ENCODE measurements around the gene UQCRC1.
"Not testable (repeated sequence)": the region's sequence is repeated elsewhere in the genome, so short reads cannot be mapped to it uniquely, and the experiment has no call there.

UQCRC1 gene

DNA sequence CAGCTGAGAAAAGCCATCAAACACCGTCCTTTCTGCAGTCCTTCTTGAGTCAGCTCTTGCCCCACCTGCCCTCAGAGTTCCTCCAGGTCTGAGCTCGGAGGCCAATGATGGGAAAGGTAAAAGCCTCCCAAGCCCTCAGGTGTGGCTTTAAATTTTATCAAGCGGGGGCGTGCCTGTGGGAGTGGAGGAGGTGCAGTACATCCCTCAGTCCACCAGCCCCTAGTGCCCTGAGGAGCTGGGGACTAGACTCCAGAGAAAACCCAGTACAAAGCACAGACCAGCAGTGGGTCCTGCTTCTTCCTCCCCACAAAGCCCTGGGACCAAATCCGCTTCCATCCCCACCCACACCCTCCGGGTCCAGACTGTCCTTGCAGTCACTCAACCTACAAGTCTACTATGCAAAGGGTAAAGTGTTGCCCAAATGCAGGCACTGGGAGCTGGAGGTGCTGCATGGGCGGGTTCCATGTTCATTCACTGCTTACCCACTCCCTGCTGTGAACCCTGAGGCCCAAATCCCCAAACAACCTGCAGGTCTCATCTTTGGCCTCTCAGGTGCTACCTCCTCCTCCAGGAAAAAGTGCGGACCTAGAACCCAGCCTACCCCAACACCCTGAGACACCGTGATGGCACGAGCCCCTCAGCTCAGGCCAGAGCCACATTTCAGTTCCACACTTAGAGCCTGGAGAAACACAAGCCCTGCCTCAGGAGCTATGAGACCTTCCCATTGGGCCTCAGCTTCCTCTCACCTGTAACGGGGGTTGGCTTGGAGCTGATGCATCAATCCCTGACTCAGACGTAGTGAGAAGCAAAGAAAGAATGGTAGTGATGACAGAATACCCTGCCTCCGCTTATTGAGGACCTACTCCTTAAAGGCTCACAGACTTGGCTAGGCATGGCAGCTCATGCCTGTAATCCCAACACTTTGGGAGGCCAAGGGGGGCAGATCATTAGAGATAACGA lies 55.3 kb downstream of the UQCRC1 start:
- no peak for DNase-seq

DNA sequence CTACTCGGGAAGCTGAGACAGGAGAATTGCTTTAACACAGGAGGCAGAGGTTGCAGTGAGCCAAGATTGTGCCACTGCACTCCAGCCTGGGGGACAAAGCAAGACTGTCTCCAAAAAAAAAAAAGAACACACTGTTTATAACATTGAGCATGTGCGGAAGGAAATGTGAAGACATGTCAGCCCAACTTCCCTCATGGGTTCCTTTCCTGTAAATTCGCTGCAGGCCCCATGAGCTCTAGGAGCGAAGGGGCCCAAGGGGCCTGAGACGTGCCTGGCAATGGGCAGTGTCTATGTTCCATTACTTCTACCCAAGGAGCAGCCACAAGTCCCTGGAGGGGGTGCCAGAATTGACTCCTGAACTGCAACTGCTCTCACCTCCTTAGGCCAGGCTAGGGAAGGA lies 56.1 kb downstream of the UQCRC1 start:
- DNase-seq = no peak

DNA sequence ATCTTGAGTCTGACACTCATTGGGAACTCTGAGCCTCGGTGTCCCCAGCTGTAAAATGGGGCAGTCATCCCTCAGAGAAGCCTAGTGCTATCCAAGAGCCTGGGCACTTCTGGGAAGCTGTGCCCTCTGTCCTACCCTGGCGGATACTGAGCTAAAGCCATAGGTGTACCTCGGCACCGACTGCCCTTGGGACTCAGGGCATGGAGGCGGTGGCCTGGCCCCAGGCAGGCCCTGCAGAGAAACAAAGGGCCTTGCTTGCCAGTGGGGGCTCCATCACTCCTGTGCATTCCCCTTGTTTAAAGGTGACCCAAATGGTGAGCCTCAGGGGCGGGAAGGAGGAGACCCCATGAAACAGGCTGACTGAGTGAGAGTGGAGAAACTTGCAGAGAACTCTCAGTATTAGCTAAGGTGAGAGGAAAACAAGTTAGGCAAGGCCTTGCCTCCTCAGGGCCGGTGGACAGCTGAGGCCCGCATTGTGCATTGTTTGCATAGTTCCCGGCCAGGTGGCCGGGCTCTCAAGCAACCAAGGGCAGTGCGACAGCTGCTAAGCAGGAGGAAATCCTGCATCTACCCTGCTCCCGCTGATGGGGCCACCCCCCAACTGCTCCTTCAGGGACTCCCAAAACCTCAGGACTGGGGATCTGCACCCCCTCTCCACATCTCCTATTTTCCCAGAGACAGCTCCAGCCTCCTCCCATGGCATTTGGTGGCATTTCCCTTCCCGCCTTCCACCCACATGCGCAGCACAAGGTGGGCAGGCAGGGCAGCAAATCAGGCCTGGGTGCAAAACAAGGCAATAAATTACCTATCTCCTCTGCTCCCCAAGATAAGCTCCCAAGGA lies 57.1 kb downstream of the UQCRC1 start:
- no peak for DNase-seq

DNA sequence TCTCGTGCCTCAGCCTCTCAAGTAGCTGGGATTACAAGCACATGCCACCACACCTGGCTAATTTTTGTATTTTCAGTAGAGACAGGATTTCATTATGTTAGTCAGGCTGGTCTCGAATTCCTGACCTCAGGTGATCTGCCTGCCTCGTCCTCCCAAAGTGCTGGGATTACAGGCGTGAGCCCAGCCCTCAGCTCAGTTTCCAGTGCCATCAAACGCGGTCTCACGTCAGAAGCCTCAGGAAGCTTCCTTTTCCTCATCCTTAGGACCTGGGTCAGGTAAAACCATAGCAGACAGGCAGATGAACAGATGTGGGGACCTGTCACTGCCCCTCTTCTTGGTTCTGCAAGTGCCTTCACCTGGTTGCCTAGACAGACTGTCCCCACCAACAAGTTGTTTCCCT lies 57.8 kb downstream of the UQCRC1 start:
- DNase-seq = not testable (repeated sequence)

All from NCI-H1092 treated with DMSO at 0.1 percent for 48 hours (cell line).